HEK293 (cell line): ENCODE data around the gene KCNMB1.

Experiments used
- CTCF ChIA-PET: fragments of 350-600 bp; formaldehyde crosslinking; extraction: SDS; loops from one replicate; lab custom pipeline; 2021; ENCODE audit warnings: antibody characterized with exemption; lab: Yijun Ruan, JAX
- POLR2A ChIA-PET: fragments of 300-600 bp; formaldehyde crosslinking; extraction: SDS; loops from one replicate; lab custom pipeline; 2020; ENCODE audit warnings: antibody characterized with exemption, inconsistent platforms; lab: Yijun Ruan, JAX
- H3K27ac ChIP-seq: fragments of 200-500 bp; sonication (Bioruptor generic); 2 replicates; pipeline ENCODE4 v1.5.1; 2014; ENCODE audit warnings: low read depth, low read length, control low read depth, inconsistent platforms; ENCODE audit errors: extremely low read depth
- H3K36me3 ChIP-seq, 2 experiments: fragments of 200-500 bp in 1 of 2; sonication (Bioruptor generic) in 1 of 2; 1 replicate in 1 of 2; 2 replicates in 1 of 2; pipeline ENCODE4 v1.5.1; 2014 to 2017; ENCODE audit warnings: inconsistent platforms in 2 of 2, low read length in 2 of 2; ENCODE audit not compliant: control insufficient read depth in 2 of 2, insufficient read depth in 1 of 2
- H3K4me1 ChIP-seq: fragments of 200-500 bp; sonication (Bioruptor generic); 2 replicates; pipeline ENCODE4 v1.5.1; 2014; ENCODE audit warnings: mild to moderate bottlenecking, low read length, inconsistent platforms; ENCODE audit not compliant: control insufficient read depth, insufficient read depth
- H3K4me3 ChIP-seq: 2 replicates; pipeline ENCODE4 v1.5.1; 2011; ENCODE audit warnings: low read depth, mild to moderate bottlenecking, control low read depth, low read length, moderate library complexity
- H3K9me3 ChIP-seq: fragments of 200-500 bp; sonication (Bioruptor generic); 2 replicates; pipeline ENCODE4 v1.5.1; 2014; ENCODE audit warnings: low read depth, low read length, inconsistent platforms; ENCODE audit not compliant: control insufficient read depth, insufficient read depth
- HOXA7 ChIP-seq: sonication (generic); formaldehyde crosslinking; IDR thresholded peaks from 2 replicates; pipeline ENCODE4 v1.8.1; 2022; ENCODE audit warnings: missing genetic modification reagents, borderline replicate concordance
- KLF1 ChIP-seq: fragments of 450-650 bp; formaldehyde crosslinking; IDR thresholded peaks from 2 replicates; pipeline ENCODE4 v1.5.1; 2016; ENCODE audit warnings: missing biosample characterization, missing genetic modification characterization
- MEIS1 ChIP-seq: sonication (generic); formaldehyde crosslinking; IDR thresholded peaks from 2 replicates; pipeline ENCODE4 v1.8.1; 2022; ENCODE audit warnings: missing genetic modification reagents, mild to moderate bottlenecking, borderline replicate concordance
- SALL2 ChIP-seq: fragments of 450-650 bp; formaldehyde crosslinking; IDR thresholded peaks from 2 replicates; pipeline ENCODE4 v1.5.0; 2017; ENCODE audit warnings: missing biosample characterization, mild to moderate bottlenecking, missing genetic modification characterization, borderline replicate concordance
- SCRT1 ChIP-seq: fragments of 450-650 bp; formaldehyde crosslinking; IDR thresholded peaks from 2 replicates; pipeline ENCODE4 v1.5.1; 2016; ENCODE audit warnings: missing biosample characterization, missing genetic modification characterization, borderline replicate concordance
- ZEB2 ChIP-seq: fragments of 450-650 bp; formaldehyde crosslinking; IDR thresholded peaks from 2 replicates; pipeline ENCODE4 v1.5.1; 2016; ENCODE audit warnings: missing biosample characterization, missing genetic modification characterization
- ZNF211 ChIP-seq: fragments of 450-650 bp; formaldehyde crosslinking; IDR thresholded peaks from 2 replicates; pipeline ENCODE4 v1.5.1; 2016; ENCODE audit warnings: low read depth, missing biosample characterization, missing genetic modification characterization
- ZNF521 ChIP-seq: fragments of 450-650 bp; formaldehyde crosslinking; IDR thresholded peaks from 2 replicates; pipeline ENCODE4 v1.5.1; 2017; ENCODE audit warnings: missing biosample characterization, mild to moderate bottlenecking, missing genetic modification characterization
- ZNF560 ChIP-seq: fragments of 450-650 bp; formaldehyde crosslinking; IDR thresholded peaks from 2 replicates; pipeline ENCODE4 v1.5.1; 2017; ENCODE audit warnings: missing biosample characterization, missing genetic modification characterization, borderline replicate concordance
- ZNF623 ChIP-seq: fragments of 450-650 bp; formaldehyde crosslinking; IDR thresholded peaks from 2 replicates; pipeline ENCODE4 v1.5.1; 2016; ENCODE audit warnings: missing biosample characterization, missing genetic modification characterization
- ZNF660 ChIP-seq: fragments of 450-650 bp; IDR thresholded peaks from 2 replicates; pipeline ENCODE4 v1.5.1; 2018; ENCODE audit warnings: missing biosample characterization, mild to moderate bottlenecking, missing genetic modification characterization
- ZNF768 ChIP-seq: fragments of 450-650 bp; formaldehyde crosslinking; IDR thresholded peaks from 2 replicates; pipeline ENCODE4 v1.5.1; 2018; ENCODE audit warnings: missing biosample characterization, mild to moderate bottlenecking, missing genetic modification characterization
- ZNF791 ChIP-seq: fragments of 450-650 bp; formaldehyde crosslinking; IDR thresholded peaks from 2 replicates; pipeline ENCODE4 v1.5.1; 2016; ENCODE audit warnings: missing biosample characterization, missing genetic modification characterization
- ZNF837 ChIP-seq: fragments of 450-650 bp; formaldehyde crosslinking; IDR thresholded peaks from 2 replicates; pipeline ENCODE4 v1.5.1; 2016; ENCODE audit warnings: missing biosample characterization, missing genetic modification characterization
- ZSCAN16 ChIP-seq: fragments of 450-650 bp; formaldehyde crosslinking; IDR thresholded peaks from 2 replicates; pipeline ENCODE4 v1.5.1; 2016; ENCODE audit warnings: missing biosample characterization, missing genetic modification characterization
- ZSCAN23 ChIP-seq: fragments of 450-650 bp; formaldehyde crosslinking; IDR thresholded peaks from 2 replicates; pipeline ENCODE4 v1.5.1; 2016; ENCODE audit warnings: missing biosample characterization, missing genetic modification characterization
- TF ChIP-seq, protein P1 (sequence below): fragments of 450-650 bp; formaldehyde crosslinking; IDR thresholded peaks from 2 replicates; pipeline ENCODE4 v1.5.1; 2016; ENCODE audit warnings: missing biosample characterization, missing genetic modification characterization
- TF ChIP-seq, protein P2 (sequence below): fragments of 450-650 bp; formaldehyde crosslinking; IDR thresholded peaks from 2 replicates; pipeline ENCODE4 v1.5.1; 2017; ENCODE audit warnings: missing biosample characterization, missing genetic modification characterization
- TF ChIP-seq, protein P3 (sequence below): fragments of 450-650 bp; formaldehyde crosslinking; IDR thresholded peaks from 2 replicates; pipeline ENCODE4 v1.5.1; 2016; ENCODE audit warnings: missing biosample characterization, missing genetic modification characterization
- TF ChIP-seq, protein P4 (sequence below): fragments of 450-650 bp; formaldehyde crosslinking; IDR thresholded peaks from 2 replicates; pipeline ENCODE4 v1.5.1; 2016; ENCODE audit warnings: missing biosample characterization, missing genetic modification characterization, borderline replicate concordance
- TF ChIP-seq, protein P5 (sequence below): fragments of 450-650 bp; formaldehyde crosslinking; IDR thresholded peaks from 2 replicates; pipeline ENCODE4 v1.5.1; 2017; ENCODE audit warnings: missing biosample characterization, missing genetic modification characterization
- TF ChIP-seq, protein P6 (sequence below): fragments of 450-650 bp; formaldehyde crosslinking; IDR thresholded peaks from 2 replicates; pipeline ENCODE4 v1.5.1; 2016; ENCODE audit warnings: missing biosample characterization, missing genetic modification characterization

KCNMB1 gene

DNA sequence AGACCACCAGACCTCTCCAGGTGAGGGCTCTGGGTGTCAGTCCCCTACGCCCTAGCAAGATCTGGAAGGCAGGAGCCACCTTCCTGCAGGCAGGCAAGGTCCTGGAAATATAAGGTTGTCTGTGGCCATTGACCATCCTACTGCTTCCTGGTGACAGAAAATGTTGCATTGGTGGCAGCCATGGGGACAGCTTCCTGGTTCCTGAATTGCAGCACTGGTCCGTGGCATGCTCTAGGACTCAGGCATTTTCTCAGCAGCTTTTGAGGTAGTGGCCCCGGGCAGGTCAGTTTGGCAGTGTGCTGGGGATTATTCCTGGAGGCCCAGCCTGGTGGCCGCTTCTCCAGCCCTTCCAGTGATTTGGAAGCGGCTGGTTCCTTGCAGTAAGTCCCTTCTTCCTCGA, 36.6 kb upstream of the KCNMB1 start:
- CTCF ChIA-PET: interaction anchor here (0.6 to 4.4 kb wide), 9 partner anchors 9 to 369 kb away, joined by 3 to 23 read pairs (median 4); no protein-coding TSS in a partner anchor
- TF ChIP-seq, protein P1, sequence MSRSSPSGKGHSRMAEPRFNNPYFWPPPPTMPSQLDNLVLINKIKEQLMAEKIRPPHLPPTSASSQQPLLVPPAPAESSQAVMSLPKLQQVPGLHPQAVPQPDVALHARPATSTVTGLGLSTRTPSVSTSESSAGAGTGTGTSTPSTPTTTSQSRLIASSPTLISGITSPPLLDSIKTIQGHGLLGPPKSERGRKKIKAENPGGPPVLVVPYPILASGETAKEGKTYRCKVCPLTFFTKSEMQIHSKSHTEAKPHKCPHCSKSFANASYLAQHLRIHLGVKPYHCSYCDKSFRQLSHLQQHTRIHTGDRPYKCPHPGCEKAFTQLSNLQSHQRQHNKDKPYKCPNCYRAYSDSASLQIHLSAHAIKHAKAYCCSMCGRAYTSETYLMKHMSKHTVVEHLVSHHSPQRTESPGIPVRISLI: no peak
- no peak for TF ChIP-seq SCRT1
- no peak for TF ChIP-seq SALL2 (tag by site-specific recombination)
- TF ChIP-seq ZSCAN16: no peak
- TF ChIP-seq, protein P2, sequence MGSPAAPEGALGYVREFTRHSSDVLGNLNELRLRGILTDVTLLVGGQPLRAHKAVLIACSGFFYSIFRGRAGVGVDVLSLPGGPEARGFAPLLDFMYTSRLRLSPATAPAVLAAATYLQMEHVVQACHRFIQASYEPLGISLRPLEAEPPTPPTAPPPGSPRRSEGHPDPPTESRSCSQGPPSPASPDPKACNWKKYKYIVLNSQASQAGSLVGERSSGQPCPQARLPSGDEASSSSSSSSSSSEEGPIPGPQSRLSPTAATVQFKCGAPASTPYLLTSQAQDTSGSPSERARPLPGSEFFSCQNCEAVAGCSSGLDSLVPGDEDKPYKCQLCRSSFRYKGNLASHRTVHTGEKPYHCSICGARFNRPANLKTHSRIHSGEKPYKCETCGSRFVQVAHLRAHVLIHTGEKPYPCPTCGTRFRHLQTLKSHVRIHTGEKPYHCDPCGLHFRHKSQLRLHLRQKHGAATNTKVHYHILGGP (tag by site-specific recombination): no peak
- no peak for TF ChIP-seq ZNF660 (tag by site-specific recombination)
- no peak for TF ChIP-seq MEIS1
- no peak for TF ChIP-seq ZNF211 (tag by site-specific recombination)
- TF ChIP-seq, protein P3, sequence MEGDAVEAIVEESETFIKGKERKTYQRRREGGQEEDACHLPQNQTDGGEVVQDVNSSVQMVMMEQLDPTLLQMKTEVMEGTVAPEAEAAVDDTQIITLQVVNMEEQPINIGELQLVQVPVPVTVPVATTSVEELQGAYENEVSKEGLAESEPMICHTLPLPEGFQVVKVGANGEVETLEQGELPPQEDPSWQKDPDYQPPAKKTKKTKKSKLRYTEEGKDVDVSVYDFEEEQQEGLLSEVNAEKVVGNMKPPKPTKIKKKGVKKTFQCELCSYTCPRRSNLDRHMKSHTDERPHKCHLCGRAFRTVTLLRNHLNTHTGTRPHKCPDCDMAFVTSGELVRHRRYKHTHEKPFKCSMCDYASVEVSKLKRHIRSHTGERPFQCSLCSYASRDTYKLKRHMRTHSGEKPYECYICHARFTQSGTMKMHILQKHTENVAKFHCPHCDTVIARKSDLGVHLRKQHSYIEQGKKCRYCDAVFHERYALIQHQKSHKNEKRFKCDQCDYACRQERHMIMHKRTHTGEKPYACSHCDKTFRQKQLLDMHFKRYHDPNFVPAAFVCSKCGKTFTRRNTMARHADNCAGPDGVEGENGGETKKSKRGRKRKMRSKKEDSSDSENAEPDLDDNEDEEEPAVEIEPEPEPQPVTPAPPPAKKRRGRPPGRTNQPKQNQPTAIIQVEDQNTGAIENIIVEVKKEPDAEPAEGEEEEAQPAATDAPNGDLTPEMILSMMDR: no peak
- no peak for TF ChIP-seq ZNF837 (tag by site-specific recombination)
- POLR2A ChIA-PET: no interaction called here
- Histone ChIP-seq H3K36me3 (no peaks in the 10 kb centered on the region), H3K4me1 (0 out of 2 replicates have a peak, but pooled peaks cover 4% of the 10 kb centered on the region), H3K27ac (no peak overlapping the region), H3K4me3 (no peak overlapping the region), H3K9me3 (no peaks in the 10 kb centered on the region)

DNA sequence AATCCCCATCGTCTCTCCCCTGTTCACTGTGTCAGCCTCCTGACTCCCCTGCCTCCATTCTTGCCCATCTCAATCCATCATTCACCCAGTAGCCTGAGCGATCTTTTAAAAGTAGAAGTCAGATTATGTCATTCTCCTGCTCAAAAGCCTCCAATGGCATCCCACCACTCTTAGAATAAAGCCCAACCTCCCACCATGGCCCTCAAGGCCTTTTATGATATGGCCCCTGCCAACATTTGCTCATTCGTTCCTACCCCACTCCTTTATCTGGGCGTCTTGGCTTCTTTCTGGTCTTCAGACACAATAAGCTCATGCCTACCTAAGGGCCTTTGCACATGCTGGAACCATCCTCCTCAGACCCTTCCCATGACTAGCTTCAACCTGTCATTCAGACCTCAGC, 35.5 kb upstream of the KCNMB1 start:
- POLR2A ChIA-PET: no interaction called here
- TF ChIP-seq HOXA7 (CRISPR knock-in tag) (no peak), ZNF623 (tag by site-specific recombination) (peak; percentile 32; the same call in 1 of the 2 replicates)
- no peaks in the 10 kb centered on the region for H3K36me3 ChIP-seq
- no peak overlapping the region for H3K4me3 ChIP-seq
- H3K27ac ChIP-seq: no peak overlapping the region
- CTCF ChIA-PET: interaction anchor here (0.5 to 4.4 kb wide), 8 partner anchors 19 to 553 kb away, joined by 3 to 23 read pairs (median 4); no protein-coding TSS in a partner anchor
- 0 out of 2 replicates have a peak, but pooled peaks cover 4% of the 10 kb centered on the region for H3K4me1 ChIP-seq
- H3K9me3 ChIP-seq: no peaks in the 10 kb centered on the region

DNA sequence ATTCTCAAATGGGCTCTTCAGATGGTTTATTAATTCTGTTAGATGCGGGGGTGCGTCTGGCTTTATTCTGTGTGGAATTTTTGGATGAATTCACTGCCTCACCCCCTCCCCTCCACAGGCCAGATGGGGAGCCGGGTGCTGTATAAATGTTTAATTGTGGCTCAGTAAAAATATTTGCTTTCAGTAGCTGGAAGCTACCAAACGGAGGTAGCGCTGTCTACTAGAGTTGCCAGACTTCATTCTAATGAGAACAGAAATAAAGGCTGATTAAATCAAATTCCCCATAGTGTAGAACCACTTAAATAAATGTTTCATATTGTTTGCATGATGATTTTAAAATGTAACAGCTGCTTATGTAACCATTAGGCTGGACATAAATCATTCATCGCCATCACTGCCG, 34.5 kb upstream of the KCNMB1 start:
- ChIA-PET POLR2A (no interaction called here), CTCF (interaction anchor here (0.6 to 3.2 kb wide), 7 partner anchors 11 to 209 kb away, joined by 3 to 13 read pairs (median 3); no protein-coding TSS in a partner anchor)
- Histone ChIP-seq H3K4me3 (no peak overlapping the region), H3K27ac (no peak overlapping the region), H3K36me3 (no peaks in the 10 kb centered on the region), H3K4me1 (0 out of 2 replicates have a peak, but pooled peaks cover 4% of the 10 kb centered on the region), H3K9me3 (no peaks in the 10 kb centered on the region)
- TF ChIP-seq ZNF791 (tag by site-specific recombination): no peak
- TF ChIP-seq ZNF521: no peak
- TF ChIP-seq, protein P4, sequence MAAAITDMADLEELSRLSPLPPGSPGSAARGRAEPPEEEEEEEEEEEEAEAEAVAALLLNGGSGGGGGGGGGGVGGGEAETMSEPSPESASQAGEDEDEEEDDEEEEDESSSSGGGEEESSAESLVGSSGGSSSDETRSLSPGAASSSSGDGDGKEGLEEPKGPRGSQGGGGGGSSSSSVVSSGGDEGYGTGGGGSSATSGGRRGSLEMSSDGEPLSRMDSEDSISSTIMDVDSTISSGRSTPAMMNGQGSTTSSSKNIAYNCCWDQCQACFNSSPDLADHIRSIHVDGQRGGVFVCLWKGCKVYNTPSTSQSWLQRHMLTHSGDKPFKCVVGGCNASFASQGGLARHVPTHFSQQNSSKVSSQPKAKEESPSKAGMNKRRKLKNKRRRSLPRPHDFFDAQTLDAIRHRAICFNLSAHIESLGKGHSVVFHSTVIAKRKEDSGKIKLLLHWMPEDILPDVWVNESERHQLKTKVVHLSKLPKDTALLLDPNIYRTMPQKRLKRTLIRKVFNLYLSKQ (tag by site-specific recombination): no peak
- TF ChIP-seq ZNF768 (tag by site-specific recombination): no peak
- TF ChIP-seq, protein P5, sequence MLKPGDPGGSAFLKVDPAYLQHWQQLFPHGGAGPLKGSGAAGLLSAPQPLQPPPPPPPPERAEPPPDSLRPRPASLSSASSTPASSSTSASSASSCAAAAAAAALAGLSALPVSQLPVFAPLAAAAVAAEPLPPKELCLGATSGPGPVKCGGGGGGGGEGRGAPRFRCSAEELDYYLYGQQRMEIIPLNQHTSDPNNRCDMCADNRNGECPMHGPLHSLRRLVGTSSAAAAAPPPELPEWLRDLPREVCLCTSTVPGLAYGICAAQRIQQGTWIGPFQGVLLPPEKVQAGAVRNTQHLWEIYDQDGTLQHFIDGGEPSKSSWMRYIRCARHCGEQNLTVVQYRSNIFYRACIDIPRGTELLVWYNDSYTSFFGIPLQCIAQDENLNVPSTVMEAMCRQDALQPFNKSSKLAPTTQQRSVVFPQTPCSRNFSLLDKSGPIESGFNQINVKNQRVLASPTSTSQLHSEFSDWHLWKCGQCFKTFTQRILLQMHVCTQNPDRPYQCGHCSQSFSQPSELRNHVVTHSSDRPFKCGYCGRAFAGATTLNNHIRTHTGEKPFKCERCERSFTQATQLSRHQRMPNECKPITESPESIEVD (tag by site-specific recombination): no peak
- TF ChIP-seq, protein P6, sequence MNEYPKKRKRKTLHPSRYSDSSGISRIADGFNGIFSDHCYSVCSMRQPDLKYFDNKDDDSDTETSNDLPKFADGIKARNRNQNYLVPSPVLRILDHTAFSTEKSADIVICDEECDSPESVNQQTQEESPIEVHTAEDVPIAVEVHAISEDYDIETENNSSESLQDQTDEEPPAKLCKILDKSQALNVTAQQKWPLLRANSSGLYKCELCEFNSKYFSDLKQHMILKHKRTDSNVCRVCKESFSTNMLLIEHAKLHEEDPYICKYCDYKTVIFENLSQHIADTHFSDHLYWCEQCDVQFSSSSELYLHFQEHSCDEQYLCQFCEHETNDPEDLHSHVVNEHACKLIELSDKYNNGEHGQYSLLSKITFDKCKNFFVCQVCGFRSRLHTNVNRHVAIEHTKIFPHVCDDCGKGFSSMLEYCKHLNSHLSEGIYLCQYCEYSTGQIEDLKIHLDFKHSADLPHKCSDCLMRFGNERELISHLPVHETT (tag by site-specific recombination): no peak
- no peak for TF ChIP-seq ZSCAN23 (tag by site-specific recombination)
- no peak for TF ChIP-seq ZEB2
- TF ChIP-seq ZNF560 (tag by site-specific recombination): no peak
- TF ChIP-seq KLF1: no peak
